Upper lobe of left lung (tissue), 6 donors: ENCODE data around the gene WDR75. TPM values are rescaled to one million over a fixed set of nuclear protein-coding genes. Genes with fewer than 3 reads are reported as not detected.

Experiments used
- ATAC-seq, 2 donors: fragments of 200-7000 bp; cut with Tn5 transposase; one replicate each; pipeline ENCODE4 v1.9.1; 2022; ENCODE audit warnings: mild to moderate bottlenecking in 2 of 2, moderate library complexity in 2 of 2; ENCODE audit not compliant: low FRiP score in 2 of 2
- DNase-seq, 2 donors: peaks; one replicate each; pipeline ENCODE4 v3.0.0-alpha.2; 2019 to 2020
- H3K27ac ChIP-seq, 4 donors: fragments of 200-600 bp; sonication (generic); one replicate each; pipeline ENCODE4 v1.5.1; 2016 to 2019
- H3K27me3 ChIP-seq, 4 donors: fragments of 200-600 bp; sonication (generic); one replicate each; pipeline ENCODE4 v1.5.1; 2017 to 2019
- H3K36me3 ChIP-seq, 4 donors: fragments of 200-600 bp; sonication (generic); one replicate each; pipeline ENCODE4 v1.5.1; 2016 to 2019
- H3K4me1 ChIP-seq, 4 donors: fragments of 200-600 bp; sonication (generic); one replicate each; pipeline ENCODE4 v1.5.1; 2018 to 2019
- H3K4me3 ChIP-seq, 4 donors: fragments of 200-600 bp; sonication (generic); one replicate each; pipeline ENCODE4 v1.5.1; 2017 to 2019; ENCODE audit warnings: mild to moderate bottlenecking in 2 of 4, moderate library complexity in 1 of 4
- H3K9me3 ChIP-seq, 4 donors: fragments of 200-600 bp; sonication (generic); one replicate each; pipeline ENCODE4 v1.5.1; 2018 to 2019
- EP300 ChIP-seq, 4 donors: sonication (generic); formaldehyde crosslinking; IDR thresholded peaks; one replicate each; pipeline ENCODE4 v1.5.1; 2017; ENCODE audit warnings: antibody characterized with exemption in 4 of 4, control low read depth in 2 of 4
- POLR2A ChIP-seq, 4 donors: fragments of 450-650 bp; IDR thresholded peaks; one replicate each; pipeline ENCODE4 v1.5.1; 2016 to 2017; ENCODE audit warnings: antibody characterized with exemption in 4 of 4, mild to moderate bottlenecking in 2 of 4
- POLR2AphosphoS5 ChIP-seq, 2 donors: sonication (generic); formaldehyde crosslinking; IDR thresholded peaks; one replicate each; pipeline ENCODE4 v1.5.1; 2017; ENCODE audit warnings: antibody characterized with exemption in 2 of 2
- WGBS, 2 donors: methylation state at CpG; one replicate each; pipeline ENCODE4 v1.1.5; 2017 to 2018; 5-methylcytosine and 5-hydroxymethylcytosine counted together
- total RNA-seq, 6 donors: library from RNA; depleted of rRNA in 4 of 6; stranded (reverse); fragments of >200 nt in 4 of 6; gene quantifications; one replicate each; pipeline versions ENCODE4 v1.1.0 to v1.2.1, GENCODE V29; 2016 to 2021
- TF ChIP-seq, protein P1 (sequence below), 6 experiments: fragments of 450-650 bp in 4 of 6; fragments of 200-600 bp in 2 of 6; sonication (generic) in 2 of 6; IDR thresholded peaks; one replicate each; pipeline ENCODE4 v1.5.1; 2016 to 2019; ENCODE audit warnings: antibody characterized with exemption in 6 of 6
- donor health status: DM: no; HTN: no; CAD: no; lungs with moderate emphysema.
- donor health status: DM: no; HTN: yes; CAD: no; lungs with severe emphysema.

The WDR75 gene
- total RNA-seq, 6 donors from 2014 or later: 7.5 to 34.6 (median 28.2) TPM

GRCh38 chr2:189500456-189501160 lies 59.3 kb downstream of the WDR75 start:
- Histone ChIP-seq H3K4me3 (no peak overlapping the region), H3K27ac (no peak overlapping the region), H3K36me3 (no peaks in the 10 kb centered on the region), H3K9me3 (no peaks in the 10 kb centered on the region), H3K27me3 (no peaks in the 10 kb centered on the region), H3K4me1 (no peaks in the 10 kb centered on the region)
- no peak for DNase-seq
- ATAC-seq: no peak
- no peak for TF ChIP-seq POLR2A (IDR thresholded peaks at IDR 0.05)
- no peak for TF ChIP-seq EP300 (IDR thresholded peaks at IDR 0.05)
- no peak for TF ChIP-seq POLR2AphosphoS5 (IDR thresholded peaks at IDR 0.05)
- TF ChIP-seq, protein P1, sequence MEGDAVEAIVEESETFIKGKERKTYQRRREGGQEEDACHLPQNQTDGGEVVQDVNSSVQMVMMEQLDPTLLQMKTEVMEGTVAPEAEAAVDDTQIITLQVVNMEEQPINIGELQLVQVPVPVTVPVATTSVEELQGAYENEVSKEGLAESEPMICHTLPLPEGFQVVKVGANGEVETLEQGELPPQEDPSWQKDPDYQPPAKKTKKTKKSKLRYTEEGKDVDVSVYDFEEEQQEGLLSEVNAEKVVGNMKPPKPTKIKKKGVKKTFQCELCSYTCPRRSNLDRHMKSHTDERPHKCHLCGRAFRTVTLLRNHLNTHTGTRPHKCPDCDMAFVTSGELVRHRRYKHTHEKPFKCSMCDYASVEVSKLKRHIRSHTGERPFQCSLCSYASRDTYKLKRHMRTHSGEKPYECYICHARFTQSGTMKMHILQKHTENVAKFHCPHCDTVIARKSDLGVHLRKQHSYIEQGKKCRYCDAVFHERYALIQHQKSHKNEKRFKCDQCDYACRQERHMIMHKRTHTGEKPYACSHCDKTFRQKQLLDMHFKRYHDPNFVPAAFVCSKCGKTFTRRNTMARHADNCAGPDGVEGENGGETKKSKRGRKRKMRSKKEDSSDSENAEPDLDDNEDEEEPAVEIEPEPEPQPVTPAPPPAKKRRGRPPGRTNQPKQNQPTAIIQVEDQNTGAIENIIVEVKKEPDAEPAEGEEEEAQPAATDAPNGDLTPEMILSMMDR (IDR thresholded peaks at IDR 0.05): no peak
- 78 to 82% methylated on average over 6 of the region's 6 CpGs for WGBS, 2 donors

DNA sequence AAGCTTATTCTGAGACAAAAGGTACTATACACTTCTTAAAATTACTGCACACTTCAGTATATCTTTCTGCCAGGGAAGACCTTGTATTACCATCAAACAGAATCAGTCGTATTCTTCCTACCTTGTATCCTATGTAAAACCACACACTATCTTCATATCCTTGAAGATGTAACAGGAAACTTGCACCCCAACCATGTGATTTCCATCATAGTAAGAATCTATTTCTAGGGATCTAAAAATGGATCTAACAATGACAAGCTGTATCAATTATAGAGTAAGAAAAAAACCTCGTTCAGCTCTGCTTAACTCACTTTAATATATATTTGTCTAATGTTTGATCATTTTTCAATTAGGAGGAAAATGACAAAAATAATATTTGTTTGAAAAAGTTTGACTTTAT lies 60.2 kb downstream of the WDR75 start:
- H3K4me1 ChIP-seq: no peaks in the 10 kb centered on the region
- H3K27ac ChIP-seq: no peak overlapping the region
- H3K36me3 ChIP-seq: no peaks in the 10 kb centered on the region
- no peaks in the 10 kb centered on the region for H3K9me3 ChIP-seq
- DNase-seq (no peak), ATAC-seq (no peak)
- no peaks in the 10 kb centered on the region for H3K27me3 ChIP-seq
- 68 to 70% methylated on average over 2 of the region's 2 CpGs for WGBS, 2 donors
- TF ChIP-seq POLR2A (IDR thresholded peaks at IDR 0.05): no peak
- H3K4me3 ChIP-seq: no peak overlapping the region

GRCh38 chr2:189502714-189503113 lies 61.4 kb downstream of the WDR75 start:
- Histone ChIP-seq H3K4me3 (no peak overlapping the region), H3K36me3 (no peaks in the 10 kb centered on the region), H3K27me3 (no peaks in the 10 kb centered on the region), H3K4me1 (no peaks in the 10 kb centered on the region), H3K27ac (no peak overlapping the region), H3K9me3 (no peaks in the 10 kb centered on the region)
- 60 to 75% methylated on average over 2 of the region's 2 CpGs for WGBS, 2 donors
- TF ChIP-seq POLR2A (IDR thresholded peaks at IDR 0.05) (no peak), POLR2AphosphoS5 (IDR thresholded peaks at IDR 0.05) (no peak), EP300 (IDR thresholded peaks at IDR 0.05) (no peak)
- TF ChIP-seq, protein P1 (IDR thresholded peaks at IDR 0.05): no peak
- ATAC-seq (no peak), DNase-seq (no peak)

DNA sequence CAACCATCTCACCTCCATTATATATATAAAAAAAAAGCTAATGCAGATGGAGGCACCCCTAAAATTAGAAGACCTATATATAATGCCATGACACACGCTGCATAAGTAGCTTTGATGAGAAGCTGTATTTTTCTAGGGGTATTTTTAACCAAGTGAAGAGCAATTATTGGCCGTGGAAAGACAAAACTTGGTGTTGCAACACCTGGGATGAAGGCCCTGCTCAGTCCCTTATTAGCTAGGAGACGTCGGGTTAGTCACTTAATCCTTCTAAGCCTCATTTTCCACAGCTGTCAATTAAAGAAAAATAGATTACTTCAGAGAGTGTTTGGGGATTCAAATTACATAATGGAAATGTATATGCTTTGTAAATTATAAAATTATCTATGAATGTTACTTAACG lies 63.0 kb downstream of the WDR75 start:
- no peak overlapping the region for H3K4me3 ChIP-seq
- H3K4me1 ChIP-seq: no peaks in the 10 kb centered on the region
- ATAC-seq (no peak), DNase-seq (no peak)
- H3K27ac ChIP-seq: no peak overlapping the region
- 87 to 88% methylated on average over 5 of the region's 5 CpGs for WGBS, 2 donors
- no peak for TF ChIP-seq POLR2A (IDR thresholded peaks at IDR 0.05)
- no peak for TF ChIP-seq EP300 (IDR thresholded peaks at IDR 0.05)
- TF ChIP-seq, protein P1 (IDR thresholded peaks at IDR 0.05): no peak
- no peak for TF ChIP-seq POLR2AphosphoS5 (IDR thresholded peaks at IDR 0.05)
- H3K27me3 ChIP-seq: no peaks in the 10 kb centered on the region
- no peaks in the 10 kb centered on the region for H3K9me3 ChIP-seq
- no peaks in the 10 kb centered on the region for H3K36me3 ChIP-seq

DNA sequence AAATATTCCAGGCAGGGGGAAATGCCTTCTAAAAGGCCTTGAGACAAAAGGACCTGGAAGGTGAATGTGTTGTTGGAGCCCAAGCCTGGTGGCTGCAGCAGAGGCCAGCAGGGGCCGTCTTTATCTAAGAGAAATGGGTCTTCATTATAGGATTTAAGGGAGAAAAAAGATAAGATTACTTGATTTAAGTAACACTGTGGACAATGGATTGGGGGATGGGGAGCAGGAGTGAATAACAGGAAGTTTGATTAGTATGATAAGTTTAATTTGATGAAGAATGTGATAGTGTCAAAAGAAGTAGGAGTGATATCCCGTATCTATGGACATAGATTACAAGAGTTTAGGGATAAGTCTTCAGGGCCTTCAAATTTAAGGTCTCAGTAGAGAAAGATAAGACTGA lies 64.2 kb downstream of the WDR75 start:
- DNase-seq (no peak), ATAC-seq (no peak)
- Histone ChIP-seq H3K27me3 (no peaks in the 10 kb centered on the region), H3K9me3 (no peaks in the 10 kb centered on the region), H3K4me3 (no peak overlapping the region), H3K27ac (no peak overlapping the region), H3K4me1 (no peaks in the 10 kb centered on the region), H3K36me3 (no peaks in the 10 kb centered on the region)
- TF ChIP-seq POLR2A (IDR thresholded peaks at IDR 0.05) (no peak), POLR2AphosphoS5 (IDR thresholded peaks at IDR 0.05) (no peak), EP300 (IDR thresholded peaks at IDR 0.05) (no peak)
- TF ChIP-seq, protein P1 (IDR thresholded peaks at IDR 0.05): no peak
- WGBS, 2 donors: 70 to 79% methylated on average over 2 of the region's 2 CpGs
